Measurements from ENCODE around the gene SRSF12.
"Not testable (repeated sequence)": the region's sequence is repeated elsewhere in the genome, so short reads cannot be mapped to it uniquely, and the experiment has no call there.

The SRSF12 gene

GRCh38 chr6:89069536-89070163 is 48.2 kb downstream of the SRSF12 start:
- DNase-seq = no peak

DNA sequence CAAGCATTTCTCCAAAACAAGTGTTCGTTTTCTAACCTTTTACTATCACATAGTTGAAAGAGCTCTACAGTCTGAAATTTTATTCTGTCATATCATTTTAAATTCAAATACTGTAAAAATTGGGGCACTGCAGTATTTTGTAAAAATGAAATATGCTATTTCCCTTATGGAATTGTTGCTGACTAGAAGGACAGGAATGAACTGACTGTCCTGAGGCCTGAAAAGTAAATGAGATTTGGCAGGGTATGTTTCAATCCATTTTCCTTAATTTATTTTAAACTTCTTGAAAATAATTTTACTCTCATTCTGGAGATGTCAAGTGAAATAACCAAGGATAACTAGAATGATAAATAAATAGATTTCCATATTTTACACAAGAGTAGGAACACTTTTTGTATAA is 49.2 kb downstream of the SRSF12 start:
- DNase-seq = no peak

GRCh38 chr6:89067796-89068195 is 50.1 kb downstream of the SRSF12 start:
- DNase-seq = no peak

GRCh38 chr6:89066940-89067646 is 50.8 kb downstream of the SRSF12 start:
- no peak for DNase-seq

- not testable (repeated sequence) for DNase-seq
Observed at GRCh38 chr6:89066121-89066520, 51.8 kb downstream of the SRSF12 start.

- not testable (repeated sequence) for DNase-seq
Observed at GRCh38 chr6:89064931-89065330, 52.9 kb downstream of the SRSF12 start.

- DNase-seq = no peak
Observed at GRCh38 chr6:89063881-89064280, 54.0 kb downstream of the SRSF12 start.

DNA sequence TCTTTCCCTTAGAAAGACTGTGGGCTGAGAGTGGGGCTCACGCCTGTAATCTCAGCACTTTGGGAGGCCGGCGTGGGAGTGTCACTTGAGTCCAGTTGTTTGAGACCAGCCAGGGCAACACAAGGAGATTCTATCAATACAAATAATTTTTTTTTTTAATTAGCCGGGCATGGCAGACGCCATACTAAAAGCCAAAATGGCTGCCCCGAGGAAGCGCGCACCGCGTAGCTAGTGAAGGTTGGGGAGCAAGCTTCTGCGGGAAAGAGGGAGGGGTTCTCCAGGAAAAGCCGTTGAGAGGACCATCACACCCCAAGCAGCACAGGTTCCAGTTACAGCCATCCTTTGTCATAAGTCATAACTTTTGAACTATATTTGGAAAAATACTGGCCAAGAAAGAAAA is 58.6 kb downstream of the SRSF12 start:
- DNase-seq = no peak

GRCh38 chr6:89058627-89059026 is 59.2 kb downstream of the SRSF12 start:
- peak; percentile 63 for DNase-seq

- no peak for DNase-seq
Observed at GRCh38 chr6:89057759-89058158, 60.1 kb downstream of the SRSF12 start.

DNA sequence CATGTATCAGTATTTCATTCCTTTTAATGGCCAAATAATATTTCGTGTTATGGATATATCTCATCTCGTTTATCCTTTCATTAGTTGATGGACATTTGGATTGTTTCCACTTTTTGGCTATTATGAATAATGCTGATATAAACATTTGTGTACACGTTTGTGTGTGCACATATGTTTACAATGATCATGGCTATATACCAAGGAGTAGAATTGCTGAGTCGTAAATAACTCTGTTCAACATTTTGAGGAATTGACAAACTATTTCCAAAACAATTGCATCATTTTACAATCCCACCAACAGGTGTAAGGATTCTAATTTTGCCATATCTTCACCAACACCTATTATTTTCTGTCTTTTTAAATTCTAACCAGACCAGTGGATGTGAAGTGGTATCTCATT is 63.7 kb downstream of the SRSF12 start:
- DNase-seq = no peak

- no peak for DNase-seq
Observed at GRCh38 chr6:89051676-89052075, 66.2 kb downstream of the SRSF12 start.

GRCh38 chr6:89050697-89051096 is 67.2 kb downstream of the SRSF12 start:
- no peak for DNase-seq

GRCh38 chr6:89050155-89050554 is 67.7 kb downstream of the SRSF12 start:
- DNase-seq = no peak

GRCh38 chr6:89048985-89049384 is 68.9 kb downstream of the SRSF12 start:
- no peak for DNase-seq

DNA sequence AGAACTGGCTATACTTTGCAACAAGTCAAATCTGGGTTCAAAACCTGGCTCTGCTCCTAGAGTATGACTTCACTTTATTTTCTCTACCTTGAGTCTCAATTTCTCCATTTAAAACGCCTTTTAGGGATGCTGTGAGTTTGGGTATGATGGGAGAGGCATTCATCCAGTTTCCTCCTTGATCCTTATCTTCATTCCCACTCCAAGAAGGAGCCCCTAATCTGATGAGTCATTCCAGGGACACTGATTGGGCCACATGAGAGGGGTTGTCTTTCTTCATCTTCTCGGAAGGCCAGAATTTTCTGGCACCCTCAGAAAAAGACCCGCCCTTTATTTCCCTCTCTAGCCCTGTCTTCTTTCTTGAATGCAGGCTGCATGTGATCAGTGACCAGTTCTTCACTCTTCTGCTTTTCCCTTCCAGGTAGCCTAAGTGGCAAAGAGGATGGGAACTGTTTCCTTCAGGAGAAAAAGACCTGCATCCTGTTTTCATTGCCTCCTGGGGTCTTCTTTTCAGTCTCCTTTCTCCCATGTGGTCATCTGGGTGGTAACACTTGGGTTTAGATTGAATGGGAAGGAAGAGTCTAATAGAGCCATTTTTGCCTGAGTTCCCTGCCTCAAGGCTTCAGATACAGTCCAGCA is 69.5 kb downstream of the SRSF12 start:
- no peak for DNase-seq

DNA sequence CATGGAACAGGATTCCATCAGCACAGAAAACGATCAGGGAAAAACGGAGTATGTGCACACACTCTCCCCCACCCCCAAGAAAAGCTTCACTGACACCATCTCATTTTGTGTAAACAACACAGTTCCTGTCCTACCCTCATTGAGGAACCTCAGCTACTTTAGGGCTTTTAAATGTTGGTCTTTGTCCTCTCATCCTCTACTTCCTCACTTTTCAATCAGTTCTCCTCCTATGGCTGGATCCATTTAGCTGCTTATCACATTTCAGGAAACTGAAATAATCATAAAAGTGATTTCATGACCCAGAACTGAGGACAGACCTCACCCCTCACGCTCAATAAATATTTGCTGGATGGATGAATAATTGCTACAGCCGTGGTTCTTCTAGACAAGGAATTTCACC is 70.4 kb downstream of the SRSF12 start:
- DNase-seq = no peak

All from islet precursor cell (in vitro differentiated cells).